IMR-90 (cell line): Measurements from ENCODE around the gene ARHGAP28. TPM values are rescaled to one million over a fixed set of nuclear protein-coding genes. Genes with fewer than 3 reads are reported as not detected.

ENCODE experiments used
- ATAC-seq: fragments of 200-7000 bp; cut with Tn5 transposase; 2 replicates; pipeline ENCODE4 v1.9.1; 2020; ENCODE audit warnings: low read depth, mild to moderate bottlenecking, moderate library complexity
- BruUV-seq: library from RNA; stranded (reverse); fragments of 400-500 nt; replicated peaks from 2 replicates; lab custom pipeline; 2021; lab: Mats Ljungman, UMichigan
- CTCF ChIA-PET: fragments of 300-600 bp; formaldehyde crosslinking; extraction: SDS; loops from one replicate; lab custom pipeline; 2021; ENCODE audit warnings: antibody characterized with exemption; lab: Yijun Ruan, JAX
- POLR2A ChIA-PET: fragments of 300-600 bp; sonication (Branson Sonifier 250); formaldehyde crosslinking; loops from one replicate; lab custom pipeline; 2022; ENCODE audit warnings: antibody characterized with exemption; ENCODE audit not compliant: unreplicated experiment; lab: Charles Lee
- DNase-seq: peaks from one replicate; pipeline ENCODE4 v3.0.0; 2013
- H2AFZ ChIP-seq: replicated peaks from 2 replicates; pipeline ENCODE3; 2013; ENCODE audit warnings: low read length, mild to moderate bottlenecking; ENCODE audit not compliant: poor library complexity
- H2AK5ac ChIP-seq: 2 replicates; pipeline ENCODE4 v1.6.1; 2013; ENCODE audit warnings: low read depth, low read length, inconsistent platforms
- H2AK9ac ChIP-seq: replicated peaks from 2 replicates; pipeline ENCODE3; 2013; ENCODE audit warnings: mild to moderate bottlenecking, low read depth, low read length, moderate library complexity; ENCODE audit not compliant: poor library complexity
- H2BK120ac ChIP-seq: 2 replicates; pipeline ENCODE4 v1.6.1; 2013; ENCODE audit warnings: low read depth, low read length, inconsistent platforms
- H2BK15ac ChIP-seq: 3 replicates; pipeline ENCODE4 v1.6.1; 2013; ENCODE audit warnings: low read depth, low read length, inconsistent platforms
- H2BK20ac ChIP-seq: 2 replicates; pipeline ENCODE4 v1.6.1; 2013; ENCODE audit warnings: low read depth, mild to moderate bottlenecking, inconsistent platforms, low read length, moderate library complexity
- H2BK5ac ChIP-seq: 2 replicates; pipeline ENCODE4 v1.6.1; 2013; ENCODE audit warnings: mild to moderate bottlenecking, low read depth, low read length, inconsistent platforms; ENCODE audit not compliant: poor library complexity, severe bottlenecking
- H3K14ac ChIP-seq: replicated peaks from 2 replicates; pipeline ENCODE4 v1.6.1; 2013; ENCODE audit warnings: low read depth, low read length, inconsistent platforms
- H3K18ac ChIP-seq: 2 replicates; pipeline ENCODE4 v1.6.1; 2013; ENCODE audit warnings: low read depth, low read length, control low read depth
- H3K23ac ChIP-seq: 2 replicates; pipeline ENCODE4 v1.6.1; 2013; ENCODE audit warnings: low read depth, low read length, inconsistent platforms
- H3K27ac ChIP-seq: 2 replicates; pipeline ENCODE4 v1.5.1; 2013; ENCODE audit warnings: mild to moderate bottlenecking, control low read depth, low read length; ENCODE audit not compliant: insufficient read depth
- H3K27me3 ChIP-seq: 2 replicates; pipeline ENCODE4 v1.6.1; 2013; ENCODE audit warnings: low read length; ENCODE audit not compliant: control insufficient read depth, insufficient read depth
- H3K36me3 ChIP-seq: 2 replicates; pipeline ENCODE4 v1.6.1; 2013; ENCODE audit warnings: low read length, mixed read lengths; ENCODE audit not compliant: control insufficient read depth, insufficient read depth
- H3K4ac ChIP-seq: 2 replicates; pipeline ENCODE4 v1.6.1; 2013; ENCODE audit warnings: low read depth, low read length, inconsistent platforms
- H3K4me1 ChIP-seq: 2 replicates; pipeline ENCODE4 v1.6.1; 2013; ENCODE audit warnings: low read length, mixed read lengths; ENCODE audit not compliant: control insufficient read depth, insufficient read depth
- H3K4me2 ChIP-seq: 2 replicates; pipeline ENCODE4 v1.6.1; 2013; ENCODE audit warnings: low read depth, mild to moderate bottlenecking, control low read depth, low read length, moderate library complexity
- H3K4me3 ChIP-seq: 2 replicates; pipeline ENCODE4 v1.5.1; 2013; ENCODE audit warnings: low read depth, mild to moderate bottlenecking, control low read depth, low read length, moderate library complexity; ENCODE audit not compliant: insufficient read depth
- H3K56ac ChIP-seq: 2 replicates; pipeline ENCODE4 v1.6.1; 2013; ENCODE audit warnings: low read length, inconsistent platforms; ENCODE audit not compliant: insufficient read depth; ENCODE audit errors: extremely low read depth
- H3K79me1 ChIP-seq, 2 experiments: 2 replicates each; pipeline ENCODE4 v1.6.1; 2013; ENCODE audit warnings: low read length in 2 of 2, inconsistent platforms in 1 of 2, low read depth in 1 of 2
- H3K9ac ChIP-seq: 2 replicates; pipeline ENCODE4 v1.6.1; 2013; ENCODE audit warnings: low read depth, low read length, control low read depth
- H3K9me1 ChIP-seq: 2 replicates; pipeline ENCODE4 v1.6.1; 2013; ENCODE audit warnings: low read length, inconsistent platforms; ENCODE audit not compliant: insufficient read depth
- H3K9me3 ChIP-seq: 2 replicates; pipeline ENCODE4 v1.6.1; 2013; ENCODE audit warnings: low read length; ENCODE audit not compliant: control insufficient read depth, insufficient read depth
- H4K20me1 ChIP-seq: 2 replicates; pipeline ENCODE4 v1.6.1; 2013; ENCODE audit warnings: low read length, inconsistent platforms; ENCODE audit not compliant: insufficient read depth
- H4K5ac ChIP-seq: 2 replicates; pipeline ENCODE4 v1.6.1; 2013; ENCODE audit warnings: mild to moderate bottlenecking, low read depth, low read length, control low read depth
- H4K8ac ChIP-seq, 2 experiments: 2 replicates each; pipeline ENCODE4 v1.6.1; 2013; ENCODE audit warnings: low read depth in 2 of 2, low read length in 2 of 2, control low read depth in 1 of 2, inconsistent platforms in 1 of 2
- H4K91ac ChIP-seq: 2 replicates; pipeline ENCODE4 v1.6.1; 2013; ENCODE audit warnings: low read depth, low read length, inconsistent platforms; ENCODE audit not compliant: insufficient read depth
- CHD1 ChIP-seq: IDR thresholded peaks from 2 replicates; pipeline ENCODE4 v1.6.1; 2012; ENCODE audit warnings: low read depth, low read length, improper control_type of control experiment
- POLR2A ChIP-seq: IDR thresholded peaks from 2 replicates; pipeline ENCODE4 v1.6.1; 2012; ENCODE audit warnings: mild to moderate bottlenecking, low read depth, low read length
- RAD21 ChIP-seq: IDR thresholded peaks from 2 replicates; pipeline ENCODE4 v1.6.1; 2012; ENCODE audit warnings: low read length, improper control_type of control experiment
- SMC3 ChIP-seq: fragments of 150-350 bp; IDR thresholded peaks from 2 replicates; pipeline ENCODE4 v1.6.1; 2016; ENCODE audit warnings: low read depth, mild to moderate bottlenecking, antibody characterized with exemption, low read length, moderate library complexity
- WGBS, 2 experiments: methylation state at CpG; one replicate each; pipeline versions ENCODE4 v1.1.5 to v1.1.7; 2013; ENCODE audit warnings: missing lambda C conversion rate in 2 of 2; ENCODE audit not compliant: insufficient read length in 1 of 2; ENCODE audit errors: extremely low coverage in 2 of 2; 5-methylcytosine and 5-hydroxymethylcytosine counted together
- dilution Hi-C: fragments of 300-500 bp; cut with HindIII; formaldehyde crosslinking; loops from one replicate; pipeline ENCODE4 v1.14.3; 2018; ENCODE audit warnings: low sequenced_read_pairs; ENCODE audit not compliant: unreplicated experiment
- in situ Hi-C: fragments of 300-500 bp; cut with MboI; formaldehyde crosslinking; loops from 3 replicates; pipeline ENCODE4 v1.14.3; 2019; ENCODE audit warnings: low sequenced_read_pairs, inconsistent platforms, mixed read lengths
- intact Hi-C: fragments of 100-400 bp; cut with micrococcal nuclease; formaldehyde crosslinking; loops from 2 replicates; pipeline ENCODE4 v1.10.0; 2022
- polyA plus RNA-seq, 3 experiments: library from polyadenylated mRNA; depleted of rRNA; stranded (reverse); fragments of >200 nt; gene quantifications; 2 replicates each; pipeline ENCODE4 v1.2.3, GENCODE V29; 2012; ENCODE audit warnings: low replicate concordance in 1 of 3
- total RNA-seq: library from RNA; depleted of rRNA; stranded (reverse); fragments of >200 nt; gene quantifications from 2 replicates; pipeline ENCODE4 v1.2.3, GENCODE V29; 2012
- TF ChIP-seq, protein P1 (sequence below): fragments of 150-350 bp; IDR thresholded peaks from 2 replicates; pipeline ENCODE4 v1.6.1; 2017; ENCODE audit warnings: mild to moderate bottlenecking, antibody characterized with exemption, low read length, low read depth

Gene ARHGAP28
- total and polyA plus RNA-seq, 2 of the 4 experiments (the other 2 are of a cell fraction), result 1.8 to 3.8 TPM

DNA sequence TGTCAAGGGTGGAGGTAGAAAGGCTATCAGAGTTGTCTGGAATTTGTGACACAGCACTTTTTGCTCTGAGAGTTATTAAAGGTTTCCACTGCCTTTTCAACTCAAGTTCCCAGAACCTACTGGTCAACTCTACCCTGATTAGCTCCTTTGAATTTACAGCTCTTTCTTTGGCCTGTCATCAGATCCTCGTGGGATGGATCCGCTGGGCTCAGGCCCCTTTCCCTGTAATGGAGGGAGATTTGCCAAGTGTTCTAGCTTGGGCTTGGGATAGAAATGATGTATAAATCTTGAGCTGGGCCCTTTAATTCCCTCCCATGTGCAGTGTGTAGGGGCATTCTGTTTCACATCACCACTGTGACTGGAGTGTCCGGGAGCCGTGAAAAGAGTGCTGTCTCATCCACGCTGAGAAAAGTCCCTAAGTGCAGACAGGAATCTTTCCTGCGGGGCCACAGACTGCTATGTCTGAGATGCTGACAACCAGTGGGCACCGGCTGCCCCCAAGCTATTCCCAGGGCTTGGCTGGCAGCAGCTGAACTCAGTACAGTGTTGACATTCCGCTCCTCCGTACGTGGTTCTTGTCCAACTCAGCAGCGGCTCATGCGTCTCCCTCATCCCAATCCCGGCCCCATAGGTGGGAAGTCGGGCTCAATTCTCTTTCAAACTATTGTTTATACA lies 46.9 kb upstream of the ARHGAP28 start:
- Histone ChIP-seq H3K56ac (no peak overlapping the region), H3K4ac (no peak overlapping the region), H4K20me1 (no peaks in the 10 kb centered on the region), H2BK120ac (no peak overlapping the region), H2AFZ (no peak overlapping the region), H2AK9ac (no peak overlapping the region), H2BK15ac (no peak overlapping the region), H4K91ac (no peak overlapping the region), H3K9me3 (no peaks in the 10 kb centered on the region), H2BK5ac (no peak overlapping the region), H3K14ac (no peak overlapping the region), H3K9ac (no peak overlapping the region), H3K27ac (no peak overlapping the region), H3K79me1 (no peaks in the 10 kb centered on the region), H3K4me1 (peaks cover 1% of the 10 kb centered on the region; the same call in 1 of the 2 replicates), H3K36me3 (no peaks in the 10 kb centered on the region), H3K4me2 (no peak overlapping the region; the same call in 1 of the 2 replicates), H4K8ac (no peak overlapping the region), H2AK5ac (no peak overlapping the region), H3K27me3 (peaks cover 2% of the 10 kb centered on the region; the same call in 1 of the 2 replicates), H3K23ac (no peak overlapping the region), H3K9me1 (no peaks in the 10 kb centered on the region), H3K18ac (no peak overlapping the region), H4K5ac (no peak overlapping the region), H3K4me3 (no peak overlapping the region), H2BK20ac (no peak overlapping the region)
- ChIA-PET CTCF (no interaction called here), POLR2A (no interaction called here)
- 40% methylated on average over 5 of the region's 14 CpGs; no CpG with 5 or more reads in 1 of the 2 experiments for WGBS, 2 experiments
- TF ChIP-seq, protein P1, sequence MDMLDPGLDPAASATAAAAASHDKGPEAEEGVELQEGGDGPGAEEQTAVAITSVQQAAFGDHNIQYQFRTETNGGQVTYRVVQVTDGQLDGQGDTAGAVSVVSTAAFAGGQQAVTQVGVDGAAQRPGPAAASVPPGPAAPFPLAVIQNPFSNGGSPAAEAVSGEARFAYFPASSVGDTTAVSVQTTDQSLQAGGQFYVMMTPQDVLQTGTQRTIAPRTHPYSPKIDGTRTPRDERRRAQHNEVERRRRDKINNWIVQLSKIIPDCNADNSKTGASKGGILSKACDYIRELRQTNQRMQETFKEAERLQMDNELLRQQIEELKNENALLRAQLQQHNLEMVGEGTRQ, result no peak
- TF ChIP-seq RAD21, result no peak
- no peak for TF ChIP-seq POLR2A
- TF ChIP-seq CHD1, result no peak
- no peak for TF ChIP-seq SMC3
- intact Hi-C loops (no loop called here), dilution Hi-C loops (no loop called here), in situ Hi-C loops (no loop called here)
- ATAC-seq, result peak; percentile 63
- peak; percentile 4 for DNase-seq
- BruUV-seq, result no TSS peak
